GM12891 (cell line): Measurements from ENCODE around the gene TRPC4.

Source experiments
- DNase-seq: peaks from one replicate; pipeline ENCODE4 v3.0.0; 2011; ENCODE audit warnings: low spot score; ENCODE audit not compliant: insufficient read length
- FAIRE-seq: peaks from 2 replicates; lab custom pipeline; 2011; peaks lifted over from hg19 to GRCh38; lab: Jason Lieb, UNC
- PAX5 ChIP-seq: IDR thresholded peaks from 2 replicates; pipeline ENCODE4 v1.6.1; 2011; ENCODE audit warnings: low read length, moderate library complexity, mild to moderate bottlenecking; ENCODE audit not compliant: insufficient read depth, severe bottlenecking
- POLR2A ChIP-seq: IDR thresholded peaks from 2 replicates; pipeline ENCODE4 v1.6.1; 2011; ENCODE audit warnings: low read depth, low read length, control low read depth
- POLR2AphosphoS5 ChIP-seq: IDR thresholded peaks from 2 replicates; pipeline ENCODE4 v1.6.1; 2011; ENCODE audit warnings: low read depth, low read length, control low read depth
- POU2F2 ChIP-seq: IDR thresholded peaks from 2 replicates; pipeline ENCODE4 v1.6.1; 2011; ENCODE audit warnings: low read depth, mild to moderate bottlenecking, control low read depth, low read length, moderate library complexity
- SPI1 ChIP-seq: IDR thresholded peaks from 2 replicates; pipeline ENCODE4 v1.6.1; 2011; ENCODE audit warnings: low read depth, low read length, control low read depth
- TAF1 ChIP-seq: IDR thresholded peaks from 2 replicates; pipeline ENCODE4 v1.6.1; 2011; ENCODE audit warnings: low read depth, low read length, control low read depth

TRPC4 gene

DNA sequence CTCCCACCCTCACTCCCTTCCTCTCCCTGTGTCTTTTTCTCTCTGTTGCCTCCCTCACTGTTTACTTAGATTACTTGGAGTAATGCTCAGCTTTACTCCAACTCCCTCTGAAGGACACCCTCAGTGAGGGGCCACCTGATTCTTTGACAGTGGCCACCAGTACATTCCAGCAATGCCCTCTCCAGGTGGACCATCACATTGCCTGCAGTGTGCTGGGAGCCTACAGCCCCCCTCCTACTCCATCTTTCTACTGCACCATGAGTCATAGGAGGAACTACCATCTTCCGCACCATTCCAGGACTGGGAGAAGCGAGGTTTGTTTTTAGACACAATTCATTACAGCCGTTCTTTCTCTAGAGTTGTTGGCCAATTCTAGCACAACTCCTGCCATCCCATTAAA lies 174.4 kb downstream of the TRPC4 start:
- TF ChIP-seq POLR2AphosphoS5 = no peak
- FAIRE-seq (no peak), DNase-seq (no peak)

DNA sequence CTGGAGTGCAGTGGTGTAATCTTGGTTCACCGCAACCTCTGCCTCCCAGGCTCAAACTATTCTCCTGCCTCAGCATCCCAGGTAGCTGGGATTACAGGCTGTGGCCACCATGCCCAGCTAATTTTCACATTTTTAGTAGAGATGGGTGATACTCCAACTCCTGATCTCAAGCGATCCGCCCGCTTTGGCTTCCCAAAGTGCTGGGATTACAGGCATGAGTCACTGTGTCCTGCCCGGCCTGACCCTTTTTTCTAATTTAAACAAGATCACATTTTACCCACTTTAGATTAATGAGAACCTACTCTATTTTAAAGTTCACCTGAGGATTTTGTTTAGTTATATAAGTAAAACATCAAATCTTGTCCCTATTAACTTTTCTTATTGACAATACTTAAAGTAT lies 179.2 kb downstream of the TRPC4 start:
- no peak for DNase-seq
- TF ChIP-seq POU2F2 (no peak), TAF1 (no peak)
- FAIRE-seq = no peak

DNA sequence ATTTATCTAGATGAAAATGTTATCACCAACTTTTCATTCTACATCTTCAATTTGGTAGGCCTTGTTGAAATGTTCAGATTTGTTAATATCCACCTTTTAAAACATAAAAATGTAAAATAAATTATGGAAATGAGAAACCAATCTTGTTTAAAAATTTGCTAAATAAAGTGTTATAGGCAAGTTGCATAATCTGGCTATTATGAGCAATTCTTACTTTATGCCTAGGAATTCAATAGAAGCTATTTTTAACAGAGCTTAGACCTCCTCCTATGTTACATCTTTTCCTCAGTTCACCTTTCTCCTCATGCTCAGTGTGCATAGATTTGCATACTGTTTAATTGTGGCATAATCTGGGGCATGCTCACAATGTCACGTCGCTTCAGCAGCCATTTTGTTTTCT lies 183.1 kb downstream of the TRPC4 start:
- no peak for TF ChIP-seq POU2F2
- TF ChIP-seq PAX5 = no peak
- TF ChIP-seq TAF1 = no peak
- TF ChIP-seq SPI1 = no peak
- TF ChIP-seq POLR2A = no peak
- no peak for TF ChIP-seq POLR2AphosphoS5
- no peak for DNase-seq
- FAIRE-seq = no peak

DNA sequence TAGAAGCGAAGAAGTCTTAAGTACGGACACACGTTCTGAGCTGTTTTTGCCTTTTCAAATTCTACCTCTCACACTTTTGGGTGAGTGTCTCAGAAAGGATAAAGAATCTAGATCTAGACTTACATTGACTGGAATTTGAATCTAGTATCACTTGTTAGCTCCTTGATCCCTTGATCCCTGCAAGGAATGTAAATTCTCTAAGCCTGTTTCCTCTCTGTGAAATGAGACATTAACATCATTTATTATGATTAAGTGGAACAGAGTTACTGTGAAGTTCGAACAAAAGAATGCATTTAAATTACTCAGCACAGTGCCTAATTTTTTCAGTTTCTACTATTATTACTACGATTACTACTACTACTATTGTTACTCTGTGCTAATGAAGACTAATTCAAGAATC lies 184.4 kb downstream of the TRPC4 start:
- DNase-seq (no peak), FAIRE-seq (no peak)
- TF ChIP-seq POU2F2 (no peak), PAX5 (no peak), POLR2A (no peak), POLR2AphosphoS5 (no peak), SPI1 (no peak), TAF1 (no peak)

DNA sequence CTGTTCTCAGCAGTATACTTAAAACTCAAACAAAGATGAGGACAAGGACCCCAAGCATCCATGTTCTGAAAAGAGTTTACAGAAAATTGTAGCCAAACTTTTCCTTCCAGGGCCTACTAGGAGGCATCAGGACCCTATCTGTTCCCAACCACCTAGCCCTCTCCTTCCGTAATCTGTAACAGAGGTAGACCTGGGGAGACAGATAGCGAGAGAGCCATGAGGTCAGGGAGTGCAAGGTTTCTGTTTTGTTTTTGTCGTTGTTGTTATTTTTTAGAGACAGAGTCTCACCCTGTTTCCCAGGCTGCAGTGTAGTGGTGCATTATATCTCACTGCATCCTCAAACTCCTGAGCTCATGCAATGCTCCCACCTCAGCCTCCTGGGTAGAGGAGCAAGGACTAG lies 187.1 kb downstream of the TRPC4 start:
- TF ChIP-seq POU2F2 = no peak
- TF ChIP-seq POLR2A = no peak
- no peak for TF ChIP-seq TAF1
- FAIRE-seq = no peak

DNA sequence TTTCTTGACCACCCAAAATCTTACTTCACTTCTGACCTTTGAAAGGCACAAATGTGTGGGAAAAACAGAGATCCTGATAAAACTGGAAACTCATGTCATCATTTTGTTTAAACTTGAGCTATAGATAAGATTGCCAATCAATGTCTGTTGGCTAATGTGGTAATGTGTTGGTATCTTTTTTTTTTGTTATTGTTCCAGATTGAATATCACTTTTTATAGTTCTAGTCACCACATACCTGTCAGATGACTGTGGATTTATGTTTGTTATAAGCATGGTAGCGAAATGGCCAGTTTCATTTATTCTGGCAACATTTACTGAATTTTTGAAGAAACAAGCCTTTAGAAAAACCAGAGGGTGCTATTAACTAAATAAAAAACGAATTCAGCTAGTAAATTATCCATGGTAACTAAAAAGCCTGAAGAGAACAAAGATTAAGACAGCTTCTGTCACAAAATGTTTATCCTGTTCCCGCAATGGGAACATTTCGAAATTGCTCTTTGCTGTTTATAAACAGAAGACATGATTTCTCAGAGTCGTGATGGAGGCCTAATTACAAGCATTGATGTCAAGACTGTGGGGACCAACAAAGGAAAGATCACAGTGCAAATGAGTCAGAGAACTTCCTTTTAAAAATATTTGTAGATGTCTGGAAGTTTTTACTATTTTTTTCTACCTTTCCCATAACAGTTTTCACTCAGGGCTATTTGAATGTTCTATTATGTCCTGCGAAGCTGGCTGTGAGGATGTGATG lies 188.1 kb downstream of the TRPC4 start:
- no peak for TF ChIP-seq TAF1
- no peak for TF ChIP-seq POU2F2
- TF ChIP-seq POLR2A = no peak
- TF ChIP-seq POLR2AphosphoS5 = no peak
- TF ChIP-seq PAX5 = no peak
- TF ChIP-seq SPI1 = no peak
- no peak for FAIRE-seq

More for the DNA sequence above, 187.1 kb downstream of the TRPC4 start:
- DNase-seq = no peak

DNA sequence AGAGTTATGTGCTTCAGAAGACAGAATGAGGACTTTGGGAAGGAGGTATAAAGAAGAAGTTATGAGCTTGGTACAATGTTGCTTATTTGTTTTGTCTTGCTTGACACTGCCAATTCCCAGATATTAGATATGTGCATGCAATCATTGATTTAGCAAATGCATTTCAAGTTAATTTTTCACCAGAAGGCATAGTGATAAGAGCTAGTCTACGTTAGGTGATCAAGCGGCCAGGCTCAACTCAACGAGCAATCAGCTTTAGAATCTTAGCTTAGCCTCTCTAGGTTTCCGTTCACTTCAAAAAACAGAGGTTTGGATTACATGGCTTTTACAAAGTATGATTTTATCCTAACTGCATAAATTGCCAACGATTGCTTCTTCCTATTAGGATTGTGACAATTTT lies 189.4 kb downstream of the TRPC4 start:
- TF ChIP-seq TAF1 = no peak
- no peak for TF ChIP-seq SPI1
- no peak for TF ChIP-seq PAX5
- no peak for TF ChIP-seq POLR2AphosphoS5
- no peak for TF ChIP-seq POU2F2
- no peak for TF ChIP-seq POLR2A
- FAIRE-seq (no peak), DNase-seq (no peak)

More for the DNA sequence above, 188.1 kb downstream of the TRPC4 start:
- DNase-seq = no peak

DNA sequence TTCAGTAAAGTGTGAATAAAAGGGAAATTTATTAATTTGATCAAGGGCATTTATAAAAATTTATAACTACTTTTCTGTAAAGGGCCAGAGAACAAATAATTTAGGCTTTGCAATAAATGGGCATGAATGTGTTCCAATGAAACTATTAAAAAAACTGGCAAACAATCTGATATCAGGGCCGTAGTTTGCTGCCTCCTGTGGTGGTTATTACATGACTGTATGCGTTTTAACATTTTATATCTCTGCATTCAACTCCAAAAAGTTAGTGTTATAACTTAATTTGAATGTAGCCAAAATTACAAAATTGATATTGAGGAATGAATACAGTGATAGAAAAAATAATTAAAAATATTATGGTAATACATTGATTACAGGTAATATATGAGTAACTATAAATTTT lies 190.5 kb downstream of the TRPC4 start:
- no peak for DNase-seq
- TF ChIP-seq POLR2A = no peak
- TF ChIP-seq POLR2AphosphoS5 = no peak
- no peak for FAIRE-seq

DNA sequence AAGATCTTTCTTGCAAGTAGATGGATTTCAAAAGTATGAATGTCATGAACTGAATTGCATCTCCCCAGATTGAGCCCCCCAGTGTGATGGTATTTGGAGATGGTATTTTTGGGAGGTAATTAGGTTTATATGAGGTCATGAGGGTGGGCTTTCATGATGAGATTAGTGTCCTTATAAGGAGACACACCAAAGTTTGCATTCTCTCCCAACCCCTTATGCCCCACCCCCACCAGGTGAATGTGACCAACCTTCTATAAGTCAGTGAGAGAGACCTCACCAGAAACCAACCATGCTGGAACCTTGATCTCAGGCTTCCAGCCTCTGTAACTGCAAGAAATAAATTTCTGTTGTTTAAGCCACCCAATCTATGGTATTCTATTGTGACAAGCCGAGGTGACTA lies 199.7 kb downstream of the TRPC4 start:
- FAIRE-seq (no peak), DNase-seq (no peak)
- TF ChIP-seq POLR2A (no peak), POU2F2 (no peak), TAF1 (no peak), POLR2AphosphoS5 (no peak), SPI1 (no peak), PAX5 (no peak)

DNA sequence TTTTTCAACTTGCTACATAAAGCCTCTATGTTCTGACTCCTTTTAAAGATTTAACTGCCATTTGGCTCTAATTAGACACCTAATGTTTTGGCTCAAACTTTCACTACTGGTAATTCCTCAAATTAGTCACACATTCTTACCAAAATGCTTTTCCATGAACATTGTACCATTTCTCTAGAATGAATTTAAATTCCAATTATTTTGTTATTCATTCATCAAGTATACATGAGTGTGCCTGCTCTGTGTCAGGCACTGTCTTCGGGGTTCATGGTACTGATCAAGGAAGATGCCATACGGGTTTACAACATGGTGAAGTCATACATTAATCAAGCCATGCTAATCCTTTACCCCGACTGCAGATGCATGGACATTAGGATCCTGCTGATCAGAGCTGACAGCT lies 201.9 kb downstream of the TRPC4 start:
- FAIRE-seq (no peak), DNase-seq (no peak)
- TF ChIP-seq TAF1 (no peak), POLR2A (no peak), POLR2AphosphoS5 (no peak)

DNA sequence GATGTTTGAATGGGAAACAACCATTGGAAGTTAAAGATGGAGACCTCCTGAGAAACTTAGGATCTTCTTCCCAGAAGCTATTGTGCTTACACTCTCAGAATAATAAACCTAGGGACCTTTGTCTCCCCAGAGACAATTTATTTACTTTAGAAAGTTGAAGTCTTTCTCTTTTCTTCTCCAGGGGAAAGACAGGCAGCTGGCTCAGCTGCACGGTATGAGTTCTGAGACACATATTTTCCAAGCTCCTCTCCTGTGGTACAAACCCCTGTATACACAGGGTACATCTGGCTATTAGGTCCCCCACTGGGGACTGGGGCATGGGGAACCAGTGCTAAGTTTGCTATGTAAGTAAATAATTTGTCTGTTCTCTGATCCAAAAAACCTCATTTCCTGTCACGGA lies 203.5 kb downstream of the TRPC4 start:
- no peak for DNase-seq
- TF ChIP-seq PAX5 = no peak
- no peak for TF ChIP-seq POLR2AphosphoS5
- TF ChIP-seq POU2F2 = no peak
- TF ChIP-seq SPI1 = no peak
- TF ChIP-seq TAF1 = no peak
- TF ChIP-seq POLR2A = no peak
- no peak for FAIRE-seq

DNA sequence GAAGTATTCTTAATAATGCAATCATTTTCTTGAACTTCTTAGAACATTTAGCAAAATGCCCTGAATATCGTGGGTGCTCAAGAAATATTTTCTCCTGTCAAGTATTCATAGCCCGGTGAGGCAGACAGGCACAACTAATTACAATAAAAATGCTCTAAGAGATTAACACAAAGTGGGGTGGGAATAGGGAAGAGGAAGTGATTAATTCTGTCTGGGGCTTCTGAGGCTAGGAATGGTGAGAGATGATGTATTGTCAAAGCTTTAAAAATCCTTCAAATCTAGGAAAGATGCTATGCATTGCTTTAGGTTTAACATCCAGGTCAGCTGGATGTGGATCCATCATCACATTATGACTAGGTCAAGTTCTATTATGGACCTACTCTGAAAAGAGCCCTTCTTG lies 204.2 kb downstream of the TRPC4 start:
- DNase-seq = no peak
- TF ChIP-seq SPI1 (no peak), POU2F2 (no peak), TAF1 (no peak), POLR2A (no peak), POLR2AphosphoS5 (no peak), PAX5 (no peak)
- no peak for FAIRE-seq
